ENCODE results near the gene PARD6B. TPM values are rescaled to one million over a fixed set of nuclear protein-coding genes. Genes with fewer than 3 reads are reported as not detected.

Gene PARD6B
- total and polyA plus RNA-seq, 2 of the 13 experiments (the other 11 are each of a cell fraction or from before 2014, with no cell fraction given): 6.9 to 22.2 TPM

DNA sequence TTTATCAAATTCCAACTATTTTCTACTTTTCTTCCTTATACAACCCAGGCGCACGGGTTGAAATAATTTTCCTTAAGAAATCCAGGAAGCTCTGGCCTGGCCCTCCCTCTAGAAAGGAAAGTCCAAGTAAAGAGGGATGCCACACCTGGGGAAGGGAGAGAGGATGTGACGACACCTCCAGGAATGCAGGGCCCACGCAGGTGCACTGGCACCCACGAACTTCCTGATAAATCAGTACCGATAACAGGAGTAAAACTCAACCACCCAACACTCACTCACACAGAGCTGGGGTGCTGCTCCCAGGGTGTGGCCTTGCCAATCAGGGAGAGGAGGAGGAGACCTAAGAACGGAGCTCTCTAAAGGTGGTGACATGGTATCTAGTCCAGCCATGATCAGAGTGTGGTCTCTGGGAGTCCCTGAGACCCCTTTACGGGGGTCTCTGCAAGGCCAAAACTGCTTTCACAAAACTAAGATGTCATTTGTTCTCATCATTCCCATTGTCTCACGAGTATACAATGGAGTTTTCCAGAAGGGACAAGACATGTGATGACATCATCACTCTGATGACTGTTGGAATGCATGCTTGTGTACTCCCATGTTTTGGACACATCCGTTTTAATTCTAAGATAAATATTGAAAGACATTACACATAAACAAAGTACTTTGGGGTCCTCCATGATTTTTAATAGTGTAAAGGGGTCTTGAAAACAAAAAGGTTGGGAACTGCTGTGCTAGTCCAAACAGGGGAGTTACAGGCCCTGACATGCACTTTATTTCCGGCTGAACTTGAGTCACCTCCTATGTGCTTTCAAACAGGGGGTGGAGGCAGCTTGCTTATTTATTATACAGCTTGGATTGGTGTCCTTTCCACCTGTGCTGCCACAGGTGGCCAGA, 2.2 kb upstream of the PARD6B start (continued):
- TF ChIP-seq, protein P1, sequence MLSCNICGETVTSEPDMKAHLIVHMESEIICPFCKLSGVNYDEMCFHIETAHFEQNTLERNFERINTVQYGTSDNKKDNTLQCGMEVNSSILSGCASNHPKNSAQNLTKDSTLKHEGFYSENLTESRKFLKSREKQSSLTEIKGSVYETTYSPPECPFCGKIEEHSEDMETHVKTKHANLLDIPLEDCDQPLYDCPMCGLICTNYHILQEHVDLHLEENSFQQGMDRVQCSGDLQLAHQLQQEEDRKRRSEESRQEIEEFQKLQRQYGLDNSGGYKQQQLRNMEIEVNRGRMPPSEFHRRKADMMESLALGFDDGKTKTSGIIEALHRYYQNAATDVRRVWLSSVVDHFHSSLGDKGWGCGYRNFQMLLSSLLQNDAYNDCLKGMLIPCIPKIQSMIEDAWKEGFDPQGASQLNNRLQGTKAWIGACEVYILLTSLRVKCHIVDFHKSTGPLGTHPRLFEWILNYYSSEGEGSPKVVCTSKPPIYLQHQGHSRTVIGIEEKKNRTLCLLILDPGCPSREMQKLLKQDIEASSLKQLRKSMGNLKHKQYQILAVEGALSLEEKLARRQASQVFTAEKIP (CRISPR knock-in tag; IDR thresholded peaks at IDR 0.05; ENCODE audit: borderline replicate concordance): no peak
- TF ChIP-seq ZNF674 (CRISPR knock-in tag; IDR thresholded peaks at IDR 0.05; ENCODE audit: low read depth): no peak
- TF ChIP-seq ZNF777 (CRISPR knock-in tag; IDR thresholded peaks at IDR 0.05): no peak
- TF ChIP-seq NONO (IDR thresholded peaks at IDR 0.05): no peak
- TF ChIP-seq NONO (CRISPR knock-in tag; conservative IDR thresholded peaks at IDR 0.05): no peak
- TF ChIP-seq ZNF670 (CRISPR knock-in tag; IDR thresholded peaks at IDR 0.05; ENCODE audit: borderline replicate concordance): no peak
- no peak; the same call in 1 of the 2 replicates for TF ChIP-seq ATRX (CRISPR knock-in tag; IDR thresholded peaks at IDR 0.05; ENCODE audit: borderline replicate concordance)
- TF ChIP-seq, protein P2, sequence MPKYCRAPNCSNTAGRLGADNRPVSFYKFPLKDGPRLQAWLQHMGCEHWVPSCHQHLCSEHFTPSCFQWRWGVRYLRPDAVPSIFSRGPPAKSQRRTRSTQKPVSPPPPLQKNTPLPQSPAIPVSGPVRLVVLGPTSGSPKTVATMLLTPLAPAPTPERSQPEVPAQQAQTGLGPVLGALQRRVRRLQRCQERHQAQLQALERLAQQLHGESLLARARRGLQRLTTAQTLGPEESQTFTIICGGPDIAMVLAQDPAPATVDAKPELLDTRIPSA (CRISPR knock-in tag; IDR thresholded peaks at IDR 0.05; ENCODE audit: borderline replicate concordance): no peak
- TF ChIP-seq, protein P3, sequence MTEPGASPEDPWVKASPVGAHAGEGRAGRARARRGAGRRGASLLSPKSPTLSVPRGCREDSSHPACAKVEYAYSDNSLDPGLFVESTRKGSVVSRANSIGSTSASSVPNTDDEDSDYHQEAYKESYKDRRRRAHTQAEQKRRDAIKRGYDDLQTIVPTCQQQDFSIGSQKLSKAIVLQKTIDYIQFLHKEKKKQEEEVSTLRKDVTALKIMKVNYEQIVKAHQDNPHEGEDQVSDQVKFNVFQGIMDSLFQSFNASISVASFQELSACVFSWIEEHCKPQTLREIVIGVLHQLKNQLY (CRISPR knock-in tag; IDR thresholded peaks at IDR 0.05): no peak
- no peak for TF ChIP-seq NFE2L1 (CRISPR knock-in tag; IDR thresholded peaks at IDR 0.05; ENCODE audit: borderline replicate concordance)
- no peak for TF ChIP-seq POLR2AphosphoS2 (IDR thresholded peaks at IDR 0.05; ENCODE audit: low read depth, low read length)
- no peak for TF ChIP-seq TBX3 (IDR thresholded peaks at IDR 0.05; ENCODE audit: borderline replicate concordance)
- TF ChIP-seq CREB1 (IDR thresholded peaks at IDR 0.05): peak; percentile 95
- TF ChIP-seq CREB1 (CRISPR knock-in tag; IDR thresholded peaks at IDR 0.05): peak; percentile 85
- TF ChIP-seq ZSCAN22 (CRISPR knock-in tag; IDR thresholded peaks at IDR 0.05): no peak
- TF ChIP-seq ZSCAN30 (CRISPR knock-in tag; IDR thresholded peaks at IDR 0.05): no peak
- TF ChIP-seq ZSCAN12 (CRISPR knock-in tag; IDR thresholded peaks at IDR 0.05): no peak; the same call in 1 of the 2 replicates
- TF ChIP-seq CBFB (CRISPR knock-in tag; IDR thresholded peaks at IDR 0.05): no peak
- no peak for TF ChIP-seq RBAK (CRISPR knock-in tag; IDR thresholded peaks at IDR 0.05)
- TF ChIP-seq CEBPB (IDR thresholded peaks at IDR 0.05; ENCODE audit: borderline replicate concordance, low read depth, low read length): no peak
- no peak for TF ChIP-seq ZNF570 (CRISPR knock-in tag; IDR thresholded peaks at IDR 0.05; ENCODE audit: borderline replicate concordance)
- TF ChIP-seq, protein P4, sequence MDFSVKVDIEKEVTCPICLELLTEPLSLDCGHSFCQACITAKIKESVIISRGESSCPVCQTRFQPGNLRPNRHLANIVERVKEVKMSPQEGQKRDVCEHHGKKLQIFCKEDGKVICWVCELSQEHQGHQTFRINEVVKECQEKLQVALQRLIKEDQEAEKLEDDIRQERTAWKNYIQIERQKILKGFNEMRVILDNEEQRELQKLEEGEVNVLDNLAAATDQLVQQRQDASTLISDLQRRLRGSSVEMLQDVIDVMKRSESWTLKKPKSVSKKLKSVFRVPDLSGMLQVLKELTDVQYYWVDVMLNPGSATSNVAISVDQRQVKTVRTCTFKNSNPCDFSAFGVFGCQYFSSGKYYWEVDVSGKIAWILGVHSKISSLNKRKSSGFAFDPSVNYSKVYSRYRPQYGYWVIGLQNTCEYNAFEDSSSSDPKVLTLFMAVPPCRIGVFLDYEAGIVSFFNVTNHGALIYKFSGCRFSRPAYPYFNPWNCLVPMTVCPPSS (IDR thresholded peaks at IDR 0.05): no peak
- TF ChIP-seq KLF15 (CRISPR knock-in tag; IDR thresholded peaks at IDR 0.05; ENCODE audit: borderline replicate concordance): no peak
- TF ChIP-seq ZNF619 (CRISPR knock-in tag; IDR thresholded peaks at IDR 0.05): no peak
- TF ChIP-seq, protein P5, sequence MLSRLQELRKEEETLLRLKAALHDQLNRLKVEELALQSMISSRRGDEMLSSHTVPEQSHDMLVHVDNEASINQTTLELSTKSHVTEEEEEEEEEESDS (CRISPR knock-in tag; IDR thresholded peaks at IDR 0.05; ENCODE audit: borderline replicate concordance): no peak
- TF ChIP-seq JUN (CRISPR knock-in tag; IDR thresholded peaks at IDR 0.05): peak; percentile 27
- no peak for TF ChIP-seq ZNF629 (CRISPR knock-in tag; conservative IDR thresholded peaks at IDR 0.05)
- no peak for TF ChIP-seq ZSCAN21 (CRISPR knock-in tag; IDR thresholded peaks at IDR 0.05; ENCODE audit: borderline replicate concordance)

Data from HepG2 (cell line).